Activated B cell treated with CpG ODN at 0.5 μM for 24 hours (primary cell): ENCODE results near the gene COL1A1. TPM values are rescaled to one million over a fixed set of nuclear protein-coding genes. Genes with fewer than 3 reads are reported as not detected.

Experiments used
- ATAC-seq: fragments of 200-7000 bp; cut with Tn5 transposase; one replicate; pipeline ENCODE4 v1.10.0; 2021; ENCODE audit warnings: low read depth, mild to moderate bottlenecking, moderate library complexity
- CTCF ChIA-PET: fragments of 350-600 bp; sonication (Branson Sonifier 250); formaldehyde crosslinking; loops from one replicate; lab custom pipeline; 2021; ENCODE audit warnings: antibody characterized with exemption; lab: Charles Lee
- POLR2A ChIA-PET: fragments of 350-600 bp; sonication (Branson Sonifier 250); formaldehyde crosslinking; loops from one replicate; lab custom pipeline; 2021; ENCODE audit warnings: antibody characterized with exemption; lab: Charles Lee
- DNase-seq: peaks from one replicate; pipeline ENCODE4 v3.0.0; 2022
- H3K27ac Mint-ChIP-seq: one replicate; pipeline ENCODE4 v1.8.0; 2020; ENCODE audit warnings: mixed read lengths
- H3K27me3 Mint-ChIP-seq: one replicate; pipeline ENCODE4 v1.8.0; 2021; ENCODE audit warnings: mixed read lengths
- H3K36me3 Mint-ChIP-seq: one replicate; pipeline ENCODE4 v1.8.0; 2021; ENCODE audit warnings: low read depth, mixed read lengths
- H3K4me1 Mint-ChIP-seq: one replicate; pipeline ENCODE4 v1.8.0; 2021; ENCODE audit warnings: mixed read lengths
- H3K4me3 Mint-ChIP-seq: one replicate; pipeline ENCODE4 v1.8.0; 2020; ENCODE audit warnings: mild to moderate bottlenecking, mixed read lengths
- H3K9me3 Mint-ChIP-seq: one replicate; pipeline ENCODE4 v1.8.0; 2020; ENCODE audit warnings: mixed read lengths
- CTCF ChIP-seq: fragments of 200-600 bp; IDR thresholded peaks from one replicate; pipeline ENCODE4 v1.8.0; 2022; ENCODE audit warnings: antibody characterized with exemption, mild to moderate bottlenecking
- intact Hi-C: fragments of 100-400 bp; cut with micrococcal nuclease; formaldehyde crosslinking; loops from one replicate; pipeline ENCODE4 v1.15.1; 2024
- total RNA-seq: library from RNA; stranded (reverse); gene quantifications from 2 replicates; pipeline ENCODE4 v1.2.3, GENCODE V29; 2022

COL1A1 gene
- total RNA-seq, 1 donor from 2014 or later: 9.2 TPM

- peaks cover under 1% of the 10 kb centered on the region for H3K36me3 Mint-ChIP-seq
- H3K27ac Mint-ChIP-seq: no peak overlapping the region
- no peak for DNase-seq
- CTCF ChIA-PET: interaction anchor here (0.9 kb wide), 1 partner anchor 11 kb away, joined by 3 read pairs; no protein-coding TSS in a partner anchor
- H3K4me1 Mint-ChIP-seq: peaks cover 37% of the 10 kb centered on the region
- intact Hi-C loops: no loop called here
- no peaks in the 10 kb centered on the region for H3K9me3 Mint-ChIP-seq
- H3K27me3 Mint-ChIP-seq: no peaks in the 10 kb centered on the region
- no peak for ATAC-seq
- no peak for TF ChIP-seq CTCF
- POLR2A ChIA-PET: interaction anchor here (0.6 kb wide), 1 partner anchor 345 kb away, joined by 3 read pairs; no protein-coding TSS in a partner anchor
- no peak overlapping the region for H3K4me3 Mint-ChIP-seq
Observed at GRCh38 chr17:50180111-50180510, 21.3 kb downstream of the COL1A1 start.

- Mint-ChIP-seq H3K27me3 (no peaks in the 10 kb centered on the region), H3K27ac (no peak overlapping the region), H3K4me1 (peaks cover 18% of the 10 kb centered on the region), H3K36me3 (no peaks in the 10 kb centered on the region), H3K9me3 (no peaks in the 10 kb centered on the region), H3K4me3 (peak overlapping the region; percentile 54)
- DNase-seq (peak; percentile 45), ATAC-seq (peak; percentile 99)
- intact Hi-C loops: loop anchor here (1.0 kb wide), 1 partner anchor 84 kb away; no protein-coding TSS in a partner anchor
- POLR2A ChIA-PET: interaction anchor here (1.4 to 2.1 kb wide), 3 partner anchors 12 to 45 kb away, joined by 3 to 6 read pairs (median 4); no protein-coding TSS in a partner anchor
- CTCF ChIA-PET: interaction anchor here (0.7 to 3.5 kb wide), 13 partner anchors 9 to 118 kb away, joined by 3 to 22 read pairs (median 4); partner anchors contain the start of genes COL1A1 and PDK2
- no peak for TF ChIP-seq CTCF
Observed at GRCh38 chr17:50177983-50178834, 23.2 kb downstream of the COL1A1 start.

- Mint-ChIP-seq H3K4me3 (no peak overlapping the region), H3K9me3 (no peaks in the 10 kb centered on the region), H3K36me3 (no peaks in the 10 kb centered on the region), H3K27ac (no peak overlapping the region), H3K27me3 (no peaks in the 10 kb centered on the region), H3K4me1 (peaks cover 12% of the 10 kb centered on the region)
- TF ChIP-seq CTCF: no peak
- DNase-seq (no peak), ATAC-seq (no peak)
- CTCF ChIA-PET: interaction anchor here (0.9 to 3.5 kb wide), 9 partner anchors 8 to 119 kb away, joined by 3 to 22 read pairs (median 9); partner anchors contain the start of genes COL1A1 and PDK2
- POLR2A ChIA-PET: interaction anchor here (0.6 to 2.1 kb wide), 4 partner anchors 14 to 45 kb away, joined by 3 to 6 read pairs (median 5); no protein-coding TSS in a partner anchor
- intact Hi-C loops: no loop called here
Observed at GRCh38 chr17:50177476-50177875, 24.0 kb downstream of the COL1A1 start.

- H3K4me3 Mint-ChIP-seq: no peak overlapping the region
- peaks cover 9% of the 10 kb centered on the region for H3K4me1 Mint-ChIP-seq
- DNase-seq: no peak
- H3K27me3 Mint-ChIP-seq: no peaks in the 10 kb centered on the region
- ATAC-seq: no peak
- intact Hi-C loops: no loop called here
- ChIA-PET POLR2A (interaction anchor here (0.6 to 1.5 kb wide), 3 partner anchors 13 to 44 kb away, joined by 3 to 6 read pairs (median 4); no protein-coding TSS in a partner anchor), CTCF (interaction anchor here (0.9 to 3.5 kb wide), 5 partner anchors 15 to 120 kb away, joined by 3 to 22 read pairs (median 8); no protein-coding TSS in a partner anchor)
- H3K9me3 Mint-ChIP-seq: no peaks in the 10 kb centered on the region
- H3K36me3 Mint-ChIP-seq: no peaks in the 10 kb centered on the region
- TF ChIP-seq CTCF: no peak
- no peak overlapping the region for H3K27ac Mint-ChIP-seq
Observed at GRCh38 chr17:50176559-50177357, 24.7 kb downstream of the COL1A1 start.
